Daoy (cell line): Measurements from ENCODE around the gene KCND3. TPM values are rescaled to one million over a fixed set of nuclear protein-coding genes. Genes with fewer than 3 reads are reported as not detected.
"Not testable (repeated sequence)": the region's sequence is repeated elsewhere in the genome, so short reads cannot be mapped to it uniquely, and the experiment has no call there.

Source experiments
- DNase-seq: peaks from one replicate; pipeline ENCODE4 v3.0.0-alpha.2; 2015; ENCODE audit warnings: low read depth
- total RNA-seq: library from RNA; depleted of rRNA; stranded (reverse); fragments of >200 nt; shearing (Covaris generic); gene quantifications from 2 replicates; pipeline ENCODE4 v1.2.3, GENCODE V29; 2014

The KCND3 gene
- total RNA-seq, 1 experiment from 2014 or later = not detected

DNA sequence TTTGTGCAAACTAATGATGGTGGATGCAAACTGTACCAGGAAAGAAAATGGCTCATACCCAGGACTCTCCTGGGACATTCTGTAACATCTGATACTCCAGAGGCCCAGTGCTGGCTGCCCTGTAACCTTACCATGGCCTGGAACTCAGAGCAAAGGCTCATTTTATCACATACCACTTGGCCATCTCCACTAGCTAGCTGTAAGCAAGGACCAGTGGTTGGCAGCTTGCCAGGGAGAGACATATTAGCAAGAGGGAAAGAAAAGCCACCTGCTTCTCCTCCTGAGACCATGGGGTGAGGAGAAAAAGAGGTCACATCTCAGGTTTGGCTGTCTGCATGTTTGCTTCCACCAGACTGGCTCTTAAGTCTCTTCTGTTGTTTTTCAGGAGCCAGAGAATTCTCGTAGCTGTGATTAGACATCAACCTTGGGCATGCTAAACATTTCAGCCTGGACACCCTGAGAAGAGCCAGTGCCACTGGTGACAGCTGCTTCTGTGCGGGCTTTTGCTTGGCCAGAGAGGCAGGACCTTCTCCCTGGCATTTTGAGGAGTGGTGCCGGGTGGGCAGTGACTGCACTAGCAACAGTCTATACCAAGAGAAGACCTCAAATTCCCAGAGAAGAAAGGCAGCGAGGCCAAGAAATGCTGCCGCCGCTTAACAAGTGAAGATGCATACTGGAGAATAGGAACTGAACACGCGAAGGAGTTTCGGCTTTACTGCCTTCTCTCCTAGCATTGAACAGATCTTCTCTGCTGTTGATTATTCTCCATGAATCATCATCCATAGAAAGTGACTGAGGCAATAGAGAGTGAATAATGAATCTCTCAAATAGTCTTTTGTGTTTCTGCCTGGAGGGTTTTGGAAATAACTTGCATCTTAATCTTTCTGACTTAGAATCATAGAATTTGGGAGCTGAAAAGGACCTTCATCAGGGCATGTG, 243.5 kb downstream of the KCND3 start:
- no peak for DNase-seq

DNA sequence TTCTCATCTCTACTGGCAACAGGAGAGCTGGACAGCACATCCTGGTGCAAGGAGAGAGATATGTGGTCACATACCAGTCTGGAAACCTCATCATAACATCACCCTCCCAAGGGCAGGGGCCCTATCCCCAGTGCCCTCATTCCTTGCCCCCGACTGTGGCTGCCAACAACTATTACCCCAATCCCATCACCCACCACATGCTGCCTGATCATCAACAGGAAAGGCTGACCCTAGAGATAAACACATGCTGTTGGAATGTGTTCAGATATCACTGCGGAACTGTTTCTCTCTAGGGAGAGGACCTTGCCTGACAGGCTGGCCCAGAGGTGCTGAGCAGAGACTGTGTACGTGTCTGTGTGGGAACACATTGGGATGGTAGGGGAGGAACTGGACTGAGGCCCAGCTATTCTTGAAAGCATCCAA, 245.8 kb downstream of the KCND3 start:
- peak; percentile 43 for DNase-seq

DNA sequence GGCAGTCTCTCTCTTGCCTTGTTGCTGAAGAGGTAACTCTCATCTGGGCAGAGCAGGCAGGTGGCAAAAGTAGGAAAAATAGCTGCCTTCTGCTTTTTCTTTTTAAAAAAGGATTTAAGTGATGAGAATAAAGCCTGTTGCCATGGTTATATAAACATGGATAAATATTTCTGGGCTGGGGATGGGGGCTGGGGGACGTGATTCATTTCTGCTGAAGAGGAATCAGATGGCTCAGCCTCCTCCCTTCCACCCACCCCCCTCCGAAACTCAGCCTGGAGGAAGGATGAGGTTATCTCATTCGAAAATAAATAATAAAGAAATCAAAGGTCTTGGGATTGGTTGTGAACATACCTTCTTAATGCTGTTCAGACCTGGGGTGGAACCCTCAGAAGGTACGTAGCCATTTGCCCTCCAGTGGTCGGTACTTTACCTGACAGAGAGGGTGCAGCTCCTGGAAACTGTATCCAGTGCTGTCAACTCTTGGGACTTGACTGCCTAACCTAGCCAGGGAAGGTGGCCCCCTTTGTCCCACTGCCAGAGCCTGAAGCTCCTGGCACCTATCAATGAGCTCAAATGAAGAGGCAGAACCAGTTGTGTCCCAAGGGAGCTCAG, 246.4 kb downstream of the KCND3 start:
- no peak for DNase-seq

DNA sequence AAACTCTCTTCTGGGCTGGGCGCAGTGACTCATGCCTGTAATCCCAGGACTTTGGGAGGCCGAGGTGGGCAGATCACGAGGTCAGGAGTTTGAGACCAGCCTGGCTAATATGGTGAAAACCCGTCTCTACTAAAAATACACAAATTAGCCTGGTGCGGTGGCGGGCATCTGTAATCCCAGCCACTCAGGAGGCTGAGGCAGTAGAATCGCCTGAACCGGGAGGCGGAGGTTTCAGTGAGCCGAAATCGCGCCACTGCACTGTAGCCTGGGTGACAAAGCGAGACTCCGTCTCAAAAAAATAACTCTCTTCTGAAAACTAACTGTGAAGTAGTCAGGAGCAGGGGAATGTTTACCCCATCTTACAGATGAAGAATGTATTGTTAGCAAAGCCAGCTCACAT, 247.2 kb downstream of the KCND3 start:
- not testable (repeated sequence) for DNase-seq

DNA sequence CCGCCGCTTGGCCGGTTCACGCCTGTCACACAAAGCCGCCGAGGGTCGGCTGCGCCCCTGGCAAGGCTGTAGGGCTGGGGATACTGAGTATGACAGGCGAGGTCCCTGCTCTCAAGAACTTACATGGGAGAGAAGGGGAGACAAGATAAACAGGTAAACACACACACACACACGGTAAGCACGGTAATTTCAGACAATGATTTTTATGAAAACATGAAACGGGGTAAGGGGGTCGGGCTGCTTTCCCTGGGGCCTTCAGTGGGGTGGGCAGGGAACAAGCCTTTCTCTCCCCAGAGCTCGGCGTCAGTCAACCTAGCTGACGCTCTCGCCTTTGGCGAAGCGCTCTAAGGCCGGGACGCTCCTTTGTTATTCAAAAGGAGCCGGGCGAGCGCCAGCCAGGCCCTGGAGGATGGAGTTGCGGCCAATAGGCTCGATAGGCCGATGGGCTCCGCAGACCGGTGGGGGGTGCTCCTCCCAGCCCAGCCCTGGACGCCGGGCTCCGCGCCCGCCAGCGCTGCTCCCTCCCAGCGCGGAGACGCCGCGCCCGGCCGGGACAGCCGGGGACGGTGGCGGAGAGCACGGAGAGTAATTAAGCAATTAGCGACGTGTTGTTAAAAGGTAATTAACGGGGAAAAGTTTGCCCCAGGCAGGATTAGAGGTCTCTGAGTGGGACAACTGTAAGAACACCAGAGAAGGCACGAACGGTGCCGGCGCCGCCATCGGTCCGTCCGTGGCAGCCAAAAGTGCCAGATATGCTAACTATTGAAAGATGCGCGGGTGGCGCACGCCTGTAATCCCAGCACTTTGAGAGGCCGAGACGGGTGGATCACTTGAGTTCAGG, 249.3 kb downstream of the KCND3 start:
- peak; percentile 68 for DNase-seq

DNA sequence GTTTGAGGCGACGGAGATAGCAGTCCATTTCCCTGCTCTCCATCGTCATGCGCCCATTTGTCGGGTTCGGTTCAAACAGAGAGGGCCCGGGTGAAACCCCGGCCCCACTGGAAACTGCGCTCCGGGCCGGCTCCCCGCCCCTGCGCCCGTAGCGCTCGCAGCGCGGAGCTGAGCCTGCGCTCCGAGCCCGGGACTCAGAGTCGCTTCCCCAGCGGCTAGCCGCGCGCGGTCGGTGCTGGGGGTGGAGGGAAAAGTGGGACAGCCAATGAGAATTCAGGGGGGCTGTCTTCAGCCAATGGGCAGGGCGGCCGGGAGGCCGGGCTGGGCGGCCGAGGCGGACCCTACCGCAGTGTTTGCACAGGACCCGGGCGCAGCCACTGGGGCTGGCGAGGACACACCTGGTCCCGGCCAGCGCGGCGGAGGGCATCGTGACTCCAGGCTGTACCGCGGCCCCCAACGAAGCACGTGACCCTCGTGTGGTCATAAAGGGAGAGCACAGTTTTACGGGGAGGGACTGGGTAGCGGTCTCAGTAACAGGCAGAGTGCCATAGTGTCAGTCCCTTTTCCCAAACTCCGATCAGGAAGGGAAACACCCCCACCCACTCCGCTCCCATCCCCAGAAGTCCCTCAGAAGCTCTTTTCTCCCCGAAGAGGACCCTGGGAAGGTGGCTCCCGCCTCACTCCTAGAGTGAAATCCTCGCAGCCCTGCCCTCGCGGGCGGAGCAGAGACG, 250.1 kb downstream of the KCND3 start, which contains the start of gene INKA2:
INKA2 (minus strand) TSS at position 202 of the 731 bp plus-strand sequence; CDS start at position 49, 153 bp downstream.
- DNase-seq = peak; percentile 97

DNA sequence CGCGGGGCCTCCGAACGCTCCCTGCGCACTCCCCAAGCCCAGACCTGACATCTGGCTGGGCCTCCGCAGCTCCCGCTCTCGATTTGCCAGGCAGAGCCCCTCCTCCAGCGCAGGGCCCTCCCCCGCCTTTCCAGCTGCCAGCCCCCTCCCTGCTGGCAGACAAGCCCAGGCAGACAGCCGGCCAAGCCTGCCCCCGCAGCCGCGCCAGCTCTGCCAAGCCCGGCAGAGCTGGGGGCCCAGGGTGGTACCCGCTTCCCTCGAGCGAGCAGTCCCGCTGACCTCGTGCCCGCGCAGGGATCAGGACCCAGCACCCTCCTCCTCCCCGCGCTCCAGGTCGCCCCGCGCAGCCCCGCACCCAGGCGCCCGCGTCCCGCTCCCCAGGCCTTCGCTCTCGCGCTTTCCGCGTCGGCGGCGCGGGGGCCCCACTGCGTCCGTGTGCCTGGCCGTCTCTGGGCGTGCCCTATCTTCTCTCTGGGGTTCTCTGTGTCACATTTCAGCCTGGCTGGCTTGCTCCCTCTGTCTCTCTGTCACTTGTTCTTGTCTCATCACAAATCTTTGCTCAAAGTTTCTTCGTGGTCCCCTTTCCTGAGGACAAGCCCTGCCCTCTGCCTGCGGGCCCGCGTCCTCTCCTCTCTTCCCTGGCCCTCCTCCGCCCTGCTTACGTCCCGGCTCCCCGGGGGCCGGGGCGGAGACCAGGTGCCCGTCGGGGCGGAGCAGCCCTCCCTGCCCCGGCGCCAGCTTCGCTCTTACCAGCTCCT, 250.9 kb downstream of the KCND3 start:
- peak; percentile 86 for DNase-seq

DNA sequence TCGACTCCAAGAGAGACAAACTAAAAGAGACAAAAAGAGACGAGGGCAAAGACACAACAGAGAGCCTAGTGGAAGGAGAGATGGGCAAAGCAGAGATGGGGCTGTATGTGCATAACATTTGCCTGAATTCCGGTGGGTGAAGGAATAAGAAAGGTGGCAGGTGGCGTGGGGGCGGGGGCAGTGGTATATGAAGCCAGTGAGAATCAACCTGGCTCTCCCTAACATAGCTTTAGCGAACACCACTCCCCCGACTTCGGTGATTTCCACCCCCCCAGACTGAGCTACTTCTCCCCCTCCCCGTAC, 251.4 kb downstream of the KCND3 start:
- DNase-seq = no peak

DNA sequence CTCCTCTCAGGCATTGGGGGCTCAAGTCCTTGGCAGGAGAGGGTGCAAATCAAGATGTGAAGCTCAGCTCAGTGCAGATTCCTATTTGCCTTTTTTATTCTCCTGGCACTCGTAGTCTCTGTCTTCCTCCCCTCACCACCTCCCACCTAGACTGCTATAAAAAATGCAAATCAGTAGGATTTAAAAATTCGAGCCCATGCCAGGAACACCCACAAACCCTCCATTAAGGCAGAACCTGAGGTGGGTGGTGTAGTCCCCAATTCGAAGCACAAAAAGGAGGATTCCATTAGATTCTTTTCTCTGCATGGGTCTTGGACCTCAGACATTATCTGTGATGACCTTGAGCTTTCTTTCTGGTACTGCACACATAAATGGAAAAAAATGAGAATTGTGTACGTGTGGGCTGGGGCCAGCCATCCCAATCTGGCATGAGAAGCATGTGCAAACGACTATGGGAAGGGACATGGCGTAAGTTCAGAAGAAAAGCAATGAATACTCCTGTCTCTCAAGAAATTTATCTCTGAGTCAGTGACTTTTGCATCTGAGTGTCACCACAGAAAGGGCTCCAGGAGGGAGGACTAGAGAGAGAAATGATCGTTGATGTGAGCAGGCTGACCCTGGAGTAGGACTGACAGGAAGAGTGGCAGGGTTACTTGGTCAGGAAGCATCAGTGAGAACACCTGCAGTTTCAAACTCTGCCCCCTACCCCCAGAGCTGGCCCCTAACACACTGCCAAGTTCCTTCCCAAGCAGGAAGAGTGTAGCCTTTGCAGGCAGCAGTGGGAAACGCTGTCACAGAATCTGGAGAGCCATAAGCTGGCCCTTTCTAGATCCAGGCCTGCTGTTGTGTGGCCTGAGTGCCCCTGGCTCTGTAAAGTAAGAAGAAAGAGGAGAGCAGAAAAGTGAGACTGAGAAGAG, 252.0 kb downstream of the KCND3 start:
- no peak for DNase-seq

DNA sequence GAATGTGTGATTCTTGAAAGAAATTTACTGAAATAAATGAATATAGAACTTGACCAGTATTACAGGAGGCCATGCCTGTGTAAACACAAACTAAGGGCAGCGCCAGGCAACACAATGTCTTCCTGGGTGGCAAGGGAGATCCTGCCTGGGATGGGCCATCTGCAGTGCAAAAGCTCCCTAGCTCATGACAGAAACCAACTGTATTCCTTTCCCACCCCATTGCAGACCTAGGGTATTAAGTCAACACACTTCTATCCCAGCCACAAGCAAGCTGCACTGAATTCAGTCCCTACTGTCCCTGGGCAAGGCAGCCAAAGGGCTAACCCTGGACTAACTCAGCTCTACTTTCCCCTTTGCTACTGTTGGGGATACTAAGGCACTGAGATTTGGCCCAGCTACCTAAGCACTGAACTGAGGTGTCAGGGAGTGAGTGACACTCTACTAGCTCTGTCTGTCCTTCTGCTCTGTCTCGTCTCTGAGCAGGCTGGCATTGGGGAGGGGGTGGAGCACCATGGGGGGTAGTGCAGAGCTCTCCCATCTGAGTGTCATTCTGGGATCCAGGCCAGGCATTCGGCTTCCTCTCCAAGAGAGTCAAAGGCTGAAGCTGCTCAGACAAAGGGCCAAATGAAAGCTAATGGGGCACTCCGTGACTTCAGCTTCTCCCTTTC, 252.8 kb downstream of the KCND3 start:
- peak; percentile 76 for DNase-seq

DNA sequence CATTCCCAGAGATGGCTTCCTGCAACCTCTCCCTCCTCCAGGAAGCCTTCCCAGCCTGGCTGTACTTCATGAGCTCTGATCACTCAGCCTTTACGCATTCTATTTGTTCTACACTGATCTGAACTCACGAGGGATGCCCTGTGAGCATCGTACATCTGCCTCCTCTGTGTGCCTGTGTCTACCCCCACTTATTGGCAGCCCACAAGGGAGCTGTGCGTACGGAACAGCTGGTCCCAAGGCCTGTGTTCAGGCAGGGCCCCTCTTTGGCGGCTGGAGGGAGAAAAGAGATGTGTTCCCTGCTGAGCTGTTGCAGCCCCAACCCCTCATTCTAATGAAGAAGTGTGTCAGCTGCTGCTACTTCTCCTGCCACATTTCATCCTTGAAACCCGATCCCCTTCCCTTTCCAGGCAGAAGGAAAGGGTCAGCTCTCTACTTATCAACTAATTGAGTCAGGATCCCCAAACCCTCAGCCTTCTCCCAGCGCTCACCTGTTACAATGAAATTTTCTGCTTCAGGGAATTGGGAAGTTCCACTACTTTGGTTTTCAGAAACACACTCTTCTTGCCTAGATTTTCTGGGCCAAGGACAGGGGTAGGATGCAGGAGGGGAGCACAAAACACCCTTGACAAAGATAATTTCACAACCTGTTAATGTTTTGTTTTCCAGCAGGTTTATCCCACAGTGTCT, 253.5 kb downstream of the KCND3 start:
- no peak for DNase-seq

DNA sequence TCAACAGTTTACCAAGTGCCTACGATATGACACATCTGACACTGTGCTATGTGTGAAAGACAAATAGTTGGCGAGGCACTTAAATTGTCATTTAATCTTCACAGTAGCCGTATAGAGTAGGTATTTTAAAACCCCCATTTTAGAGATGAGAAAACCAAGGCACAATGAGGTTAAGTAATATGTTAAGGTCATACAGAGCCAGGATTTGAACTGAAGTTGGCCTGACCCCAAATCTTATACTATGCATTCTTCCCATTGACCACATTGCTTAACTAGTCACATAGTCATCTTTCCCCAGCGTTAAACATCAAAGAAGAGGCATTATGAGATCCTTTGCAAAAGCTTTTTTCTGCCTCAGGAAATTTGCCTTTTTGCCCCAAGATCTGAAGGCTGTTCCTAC, 254.1 kb downstream of the KCND3 start:
- no peak for DNase-seq

DNA sequence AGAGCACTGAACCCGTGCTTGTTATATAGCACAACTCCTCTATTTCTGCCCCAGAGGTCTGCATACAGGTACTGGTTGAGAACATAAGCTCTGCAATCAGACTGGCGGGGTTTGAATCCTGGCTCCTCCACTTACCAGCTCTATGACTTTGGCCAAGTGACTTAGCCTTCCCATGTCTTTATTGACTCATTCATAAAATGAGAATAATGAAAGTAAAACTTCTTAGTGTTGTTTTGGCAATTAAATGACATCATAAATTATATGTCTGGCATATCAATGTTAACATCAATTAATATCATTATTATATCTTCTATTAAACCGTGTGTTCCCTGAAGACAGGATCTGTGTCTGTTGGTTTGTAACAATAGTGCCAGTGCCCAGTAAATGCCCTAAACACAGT, 254.6 kb downstream of the KCND3 start:
- DNase-seq = no peak

DNA sequence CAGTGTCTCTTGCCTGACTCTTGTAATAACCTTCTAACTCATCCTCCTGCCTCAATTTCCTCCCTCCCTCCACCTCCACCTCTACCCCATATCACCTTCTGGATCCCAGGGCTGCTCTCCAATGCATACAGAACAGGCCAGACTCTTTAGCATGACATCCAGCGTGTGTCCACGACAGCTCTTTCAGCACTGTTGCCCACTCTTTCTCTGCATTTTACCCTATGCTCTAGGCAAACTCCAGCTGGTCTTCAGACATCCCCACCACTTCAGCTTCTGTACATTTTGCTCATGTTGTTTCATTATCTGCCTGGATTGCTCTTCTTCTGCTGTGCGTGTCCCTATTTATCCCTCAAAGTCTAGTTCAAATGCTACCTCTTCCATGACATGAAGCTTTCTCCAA, 255.0 kb downstream of the KCND3 start:
- no peak for DNase-seq

DNA sequence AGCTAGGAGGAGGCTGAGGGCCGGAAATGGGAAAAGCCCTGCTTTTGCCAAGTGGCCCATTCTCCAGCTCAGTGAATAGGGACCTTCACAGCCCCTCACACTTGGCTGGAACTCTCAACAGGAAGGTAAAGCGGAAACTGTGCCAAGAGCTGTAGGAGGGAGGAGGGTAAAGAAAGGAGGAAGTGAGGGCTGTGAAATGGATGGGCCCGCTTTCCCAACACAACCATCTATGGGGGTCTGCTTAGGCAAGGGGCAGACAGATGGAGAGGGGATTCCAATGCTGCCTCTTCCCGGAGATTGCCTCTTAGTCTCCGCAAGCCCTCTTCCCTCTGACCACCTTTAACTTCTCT, 255.5 kb downstream of the KCND3 start:
- no peak for DNase-seq

DNA sequence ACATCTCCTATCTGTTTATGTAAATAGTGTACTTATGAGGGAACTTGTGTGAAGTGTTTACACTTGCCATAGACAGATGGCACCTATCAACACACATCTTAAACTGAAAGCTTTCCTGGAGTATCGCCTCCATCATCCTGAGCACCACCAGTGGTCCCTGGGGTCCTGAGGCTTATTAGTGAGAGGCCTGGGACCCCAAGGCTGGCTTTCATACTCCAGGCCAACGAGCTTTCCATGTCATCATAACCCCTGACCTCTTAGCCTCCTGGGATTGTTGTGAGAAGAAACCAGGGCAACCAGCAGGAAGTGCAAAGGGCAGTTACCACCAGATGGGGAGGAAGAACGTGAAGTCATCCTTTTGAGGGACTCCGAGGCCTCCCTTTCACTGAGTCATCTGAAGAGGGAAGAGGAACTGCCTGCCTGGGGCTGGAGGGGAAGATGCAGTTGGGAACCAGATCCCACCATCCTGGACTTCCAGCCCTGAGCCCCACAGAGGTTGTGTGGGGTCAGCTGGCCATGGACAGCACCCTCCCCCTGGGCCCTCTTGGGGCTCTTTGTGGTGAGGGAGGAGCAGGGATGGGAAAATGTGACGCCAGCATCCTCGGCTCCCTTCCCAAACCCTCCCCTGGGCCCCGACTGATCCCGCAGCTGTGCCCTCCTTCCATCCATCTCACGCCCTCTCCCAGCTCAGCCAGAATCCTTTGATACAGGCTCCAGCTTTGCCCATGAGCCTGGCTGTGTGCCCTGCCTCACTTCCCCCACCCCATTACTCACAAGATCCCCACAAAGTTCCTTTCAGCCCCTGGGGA, 256.1 kb downstream of the KCND3 start:
- peak; percentile 89 for DNase-seq

DNA sequence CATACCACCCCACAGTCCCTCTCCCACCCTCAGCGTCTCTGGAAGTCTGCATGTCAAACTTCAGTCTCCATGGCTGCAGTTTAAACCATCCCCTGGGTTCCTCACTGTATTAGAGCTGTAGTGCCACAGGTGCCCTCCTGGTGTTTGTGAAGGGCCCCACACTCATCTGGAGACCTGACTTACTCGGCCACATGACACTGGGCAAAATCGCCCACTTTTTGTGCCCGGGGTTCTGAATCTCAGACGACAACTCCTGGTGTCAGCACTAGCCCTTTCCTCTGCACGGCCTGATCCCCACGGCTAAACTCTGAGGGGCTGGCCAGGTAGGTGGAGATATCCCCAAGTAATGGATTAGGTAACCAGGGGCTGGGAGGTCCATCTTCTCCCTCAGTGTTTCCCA, 256.8 kb downstream of the KCND3 start:
- no peak for DNase-seq

DNA sequence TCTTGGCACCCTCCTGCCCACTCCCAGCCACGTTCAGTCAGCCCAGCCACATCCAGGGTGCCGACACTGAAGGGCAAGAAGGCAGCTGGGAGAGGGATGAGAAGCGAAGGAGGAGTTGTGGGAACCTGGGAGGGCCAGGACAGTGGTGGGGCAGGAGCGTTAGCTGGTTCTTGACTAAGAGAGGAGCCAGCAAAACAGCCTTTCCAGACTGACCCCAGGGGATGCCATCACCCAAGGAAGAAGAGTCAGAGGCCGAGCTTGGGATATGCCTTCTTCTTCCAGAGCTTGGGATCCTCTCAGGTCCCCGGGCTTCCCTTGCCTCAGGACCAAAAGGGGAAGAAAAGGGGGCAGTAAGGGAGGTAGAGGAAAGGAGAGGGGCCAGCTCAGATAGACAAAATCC, 257.5 kb downstream of the KCND3 start:
- DNase-seq = no peak
